Tibial nerve (tissue), 4 donors: ENCODE results near the gene INTS1.

ENCODE experiments used
- CTCF ChIP-seq, 5 experiments: fragments of 200-600 bp in 3 of 5; fragments of 450-650 bp in 2 of 5; sonication (generic) in 3 of 5; IDR thresholded peaks; one replicate each; pipeline ENCODE4 v1.5.1; 2016 to 2019; ENCODE audit warnings: antibody characterized with exemption in 5 of 5, mild to moderate bottlenecking in 3 of 5, moderate library complexity in 2 of 5
- EP300 ChIP-seq, 2 donors: sonication (generic); formaldehyde crosslinking; IDR thresholded peaks; one replicate each; pipeline ENCODE4 v1.6.1; 2017; ENCODE audit warnings: antibody characterized with exemption in 2 of 2, mild to moderate bottlenecking in 1 of 2

- TF ChIP-seq EP300 (IDR thresholded peaks at IDR 0.05) = no peak
- no peak for TF ChIP-seq CTCF (IDR thresholded peaks at IDR 0.05)
Observed at GRCh38 chr7:1550005-1550845, 46.0 kb upstream of the INTS1 start.
